ENCODE results near the gene ETF1. TPM values are rescaled to one million over a fixed set of nuclear protein-coding genes. Genes with fewer than 3 reads are reported as not detected.

Gene ETF1
- total RNA-seq, 6 donors from 2014 or later = 22.0 to 147 (median 92.4) TPM

GRCh38 chr5:138557677-138558076 lies 14.6 kb upstream of the ETF1 start:
- WGBS, 2 donors = 87 to 88% methylated on average over 2 of the region's 2 CpGs
- no peak for ATAC-seq (ENCODE audit: low FRiP score in 2 of 2)
- TF ChIP-seq CTCF (IDR thresholded peaks at IDR 0.05) = no peak
- no peak for TF ChIP-seq POLR2AphosphoS5 (IDR thresholded peaks at IDR 0.05)
- TF ChIP-seq POLR2A (IDR thresholded peaks at IDR 0.05) = no peak
- TF ChIP-seq EP300 (IDR thresholded peaks at IDR 0.05) = no peak
- Histone ChIP-seq H3K4me1 (no peaks in the 10 kb centered on the region), H3K27ac (no peak overlapping the region), H3K36me3 (peaks cover 55 to 93% (median 74%) of the 10 kb centered on the region in 4 donors), H3K27me3 (no peaks in the 10 kb centered on the region), H3K4me3 (no peak overlapping the region), H3K9me3 (no peaks in the 10 kb centered on the region)
- DNase-seq = no peak

- TF ChIP-seq POLR2AphosphoS5 (IDR thresholded peaks at IDR 0.05) (no peak), POLR2A (IDR thresholded peaks at IDR 0.05) (no peak), EP300 (IDR thresholded peaks at IDR 0.05) (no peak), CTCF (IDR thresholded peaks at IDR 0.05) (no peak)
- H3K9me3 ChIP-seq = no peaks in the 10 kb centered on the region
- H3K4me1 ChIP-seq = no peaks in the 10 kb centered on the region
- H3K27ac ChIP-seq = no peak overlapping the region
- no peaks in the 10 kb centered on the region for H3K27me3 ChIP-seq
- DNase-seq = no peak
- WGBS, 2 donors = 83 to 96% methylated on average over 1 of the region's 1 CpG
- peaks cover 32 to 63% (median 45%) of the 10 kb centered on the region in 4 donors for H3K36me3 ChIP-seq
- H3K4me3 ChIP-seq = no peak overlapping the region
- no peak for ATAC-seq (ENCODE audit: low FRiP score in 2 of 2)
Observed at GRCh38 chr5:138554143-138554542, 11.1 kb upstream of the ETF1 start.

DNA sequence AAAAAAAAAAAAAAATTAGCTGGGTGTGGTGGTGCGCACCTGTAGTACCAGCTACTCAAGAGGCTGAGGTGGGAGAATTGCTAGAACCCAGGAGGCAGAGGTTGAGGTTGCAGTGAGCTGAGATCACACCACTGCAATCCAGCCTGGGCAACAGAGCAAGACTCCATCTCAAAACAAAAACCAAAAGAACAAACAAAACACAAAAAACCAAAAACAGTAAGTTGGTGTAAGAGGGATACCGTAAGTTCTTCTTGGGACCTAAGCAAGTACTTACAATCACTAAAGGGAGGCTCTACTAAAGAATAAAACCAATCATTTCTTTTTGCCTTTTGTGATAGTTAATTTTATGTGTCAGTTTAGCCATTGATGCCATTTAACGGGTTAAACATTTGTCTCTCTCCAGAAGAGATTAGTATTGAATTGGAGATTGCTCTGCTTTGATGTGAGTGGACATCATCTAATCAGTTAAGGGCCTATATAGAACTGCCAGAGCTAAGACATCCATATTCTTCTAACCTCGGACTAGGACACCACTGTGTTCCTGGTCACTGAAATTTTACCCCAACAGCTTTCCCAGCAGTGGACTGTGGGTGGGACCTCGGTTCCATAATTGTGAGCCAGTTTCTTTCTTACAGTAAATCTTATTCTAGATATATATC lies 10.5 kb upstream of the ETF1 start:
- Histone ChIP-seq H3K4me1 (no peaks in the 10 kb centered on the region), H3K4me3 (no peak overlapping the region), H3K9me3 (no peaks in the 10 kb centered on the region), H3K27me3 (no peaks in the 10 kb centered on the region), H3K36me3 (peaks cover 27 to 57% (median 43%) of the 10 kb centered on the region in 4 donors), H3K27ac (no peak overlapping the region)
- 93 to 95% methylated on average over 5 of the region's 5 CpGs for WGBS, 2 donors
- TF ChIP-seq CTCF (IDR thresholded peaks at IDR 0.05) (no peak), POLR2A (IDR thresholded peaks at IDR 0.05) (no peak), POLR2AphosphoS5 (IDR thresholded peaks at IDR 0.05) (no peak), EP300 (IDR thresholded peaks at IDR 0.05) (no peak)
- DNase-seq = no peak
- no peak for ATAC-seq (ENCODE audit: low FRiP score in 2 of 2)

- H3K4me3 ChIP-seq = no peak overlapping the region
- H3K27me3 ChIP-seq = no peaks in the 10 kb centered on the region
- whole genome bisulfite sequencing, 2 donors = 88% methylated on average over 4 of the region's 4 CpGs
- ATAC-seq (ENCODE audit: low FRiP score in 2 of 2) (peak in 1 of 2 donors; percentile 9), DNase-seq (no peak)
- H3K36me3 ChIP-seq = peaks cover 21 to 48% (median 34%) of the 10 kb centered on the region in 4 donors
- H3K9me3 ChIP-seq = no peaks in the 10 kb centered on the region
- no peak overlapping the region for H3K27ac ChIP-seq
- H3K4me1 ChIP-seq = no peaks in the 10 kb centered on the region
- TF ChIP-seq POLR2AphosphoS5 (IDR thresholded peaks at IDR 0.05) (no peak), POLR2A (IDR thresholded peaks at IDR 0.05) (no peak), CTCF (IDR thresholded peaks at IDR 0.05) (no peak), EP300 (IDR thresholded peaks at IDR 0.05) (no peak)
Observed at GRCh38 chr5:138552657-138553056, 9.6 kb upstream of the ETF1 start.

DNA sequence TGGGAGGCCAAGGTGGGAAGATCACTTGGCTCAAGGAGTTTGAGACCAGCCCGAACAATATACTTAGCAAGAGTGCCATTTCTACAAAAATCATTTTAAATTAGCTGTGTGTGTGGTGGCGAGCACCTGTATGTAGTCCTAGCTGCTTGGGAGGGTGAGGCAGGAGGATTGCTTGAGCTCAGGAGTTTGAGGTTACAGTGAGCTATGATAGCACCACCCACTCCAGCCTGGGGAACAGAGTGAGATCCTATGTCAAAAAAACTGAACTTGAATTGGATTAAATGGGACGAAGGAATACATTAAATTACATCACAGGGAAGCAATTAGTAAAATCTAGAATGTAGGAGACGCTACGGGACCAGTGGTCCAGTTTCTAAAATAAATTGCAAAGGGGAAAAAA lies 6.4 kb upstream of the ETF1 start:
- H3K27me3 ChIP-seq = no peaks in the 10 kb centered on the region
- H3K4me1 ChIP-seq = peaks cover 18 to 25% (median 21%) of the 10 kb centered on the region in 4 donors
- DNase-seq (no peak), ATAC-seq (ENCODE audit: low FRiP score in 2 of 2) (no peak)
- WGBS, 2 donors = 92 to 95% methylated on average over 5 of the region's 5 CpGs
- TF ChIP-seq CTCF (IDR thresholded peaks at IDR 0.05) = no peak
- no peak for TF ChIP-seq POLR2AphosphoS5 (IDR thresholded peaks at IDR 0.05)
- TF ChIP-seq EP300 (IDR thresholded peaks at IDR 0.05) = no peak
- no peak for TF ChIP-seq POLR2A (IDR thresholded peaks at IDR 0.05)
- no peaks in the 10 kb centered on the region for H3K9me3 ChIP-seq
- H3K27ac ChIP-seq = no peak overlapping the region
- H3K36me3 ChIP-seq = peaks cover 0 to 15% (median 3%) of the 10 kb centered on the region in 4 donors
- no peak overlapping the region for H3K4me3 ChIP-seq
